Type B pancreatic cell (in vitro differentiated cells): ENCODE data around the gene DNAI1. TPM values are rescaled to one million over a fixed set of nuclear protein-coding genes. Genes with fewer than 3 reads are reported as not detected.

Source experiments
- DNase-seq: peaks from one replicate; pipeline ENCODE4 v3.0.0; 2021; ENCODE audit warnings: mixed read lengths; ENCODE audit not compliant: unreplicated experiment; ENCODE audit errors: extremely low spot score
- H3K27ac Mint-ChIP-seq: 2 replicates; pipeline ENCODE4 v1.8.0; 2021; ENCODE audit warnings: mild to moderate bottlenecking, mixed read lengths
- H3K27me3 Mint-ChIP-seq: 2 replicates; pipeline ENCODE4 v1.8.0; 2021; ENCODE audit warnings: mixed read lengths
- H3K36me3 Mint-ChIP-seq: 2 replicates; pipeline ENCODE4 v1.8.0; 2021; ENCODE audit warnings: mixed read lengths
- H3K4me1 Mint-ChIP-seq: one replicate; pipeline ENCODE4 v1.8.0; 2021; ENCODE audit warnings: mixed read lengths; ENCODE audit not compliant: unreplicated experiment
- H3K4me3 Mint-ChIP-seq: 2 replicates; pipeline ENCODE4 v1.8.0; 2021; ENCODE audit warnings: mild to moderate bottlenecking, mixed read lengths
- H3K9me3 Mint-ChIP-seq: 2 replicates; pipeline ENCODE4 v1.8.0; 2021; ENCODE audit warnings: mixed read lengths
- CTCF ChIP-seq: fragments of 200-600 bp; sonication (generic); conservative IDR thresholded peaks from 2 replicates; pipeline ENCODE4 v1.5.0; 2021; ENCODE audit warnings: antibody characterized with exemption, mild to moderate bottlenecking
- total RNA-seq: library from RNA; stranded (reverse); gene quantifications from 2 replicates; pipeline ENCODE4 v1.2.1, GENCODE V29; 2021; ENCODE audit warnings: low replicate concordance

The DNAI1 gene
- total RNA-seq, 1 donor from 2014 or later: 4.4 TPM

- peaks cover 47% of the 10 kb centered on the region for H3K4me1 Mint-ChIP-seq
Observed at GRCh38 chr9:34564617-34565016, 106.0 kb downstream of the DNAI1 start.

GRCh38 chr9:34565856-34566255 lies 107.3 kb downstream of the DNAI1 start:
- no peak for DNase-seq
- Mint-ChIP-seq H3K4me3 (no peak overlapping the region), H3K27ac (no peak overlapping the region), H3K4me1 (peaks cover 50% of the 10 kb centered on the region), H3K36me3 (peaks cover 19% of the 10 kb centered on the region), H3K27me3 (peaks cover 45% of the 10 kb centered on the region), H3K9me3 (peaks cover 5% of the 10 kb centered on the region)
- no peak for TF ChIP-seq CTCF

More at GRCh38 chr9:34564617-34565016, 106.0 kb downstream of the DNAI1 start:
- Mint-ChIP-seq H3K36me3 (peaks cover 19% of the 10 kb centered on the region), H3K9me3 (peaks cover 5% of the 10 kb centered on the region), H3K4me3 (no peak overlapping the region), H3K27me3 (peaks cover 44% of the 10 kb centered on the region), H3K27ac (no peak overlapping the region)
- TF ChIP-seq CTCF: no peak
- no peak for DNase-seq

- H3K36me3 Mint-ChIP-seq: peaks cover 19% of the 10 kb centered on the region
- H3K27ac Mint-ChIP-seq: no peak overlapping the region
- H3K27me3 Mint-ChIP-seq: peaks cover 42% of the 10 kb centered on the region
- no peak for TF ChIP-seq CTCF
- H3K4me3 Mint-ChIP-seq: no peak overlapping the region
- no peak for DNase-seq
- H3K9me3 Mint-ChIP-seq: peaks cover 5% of the 10 kb centered on the region
- H3K4me1 Mint-ChIP-seq: peaks cover 49% of the 10 kb centered on the region
Observed at GRCh38 chr9:34566322-34566721, 107.7 kb downstream of the DNAI1 start.

- Mint-ChIP-seq H3K9me3 (peaks cover 5% of the 10 kb centered on the region), H3K4me3 (no peak overlapping the region), H3K27ac (no peak overlapping the region), H3K36me3 (peaks cover 19% of the 10 kb centered on the region), H3K27me3 (peaks cover 41% of the 10 kb centered on the region), H3K4me1 (peaks cover 43% of the 10 kb centered on the region)
- DNase-seq: no peak
- TF ChIP-seq CTCF: no peak
Observed at GRCh38 chr9:34566972-34567371, 108.4 kb downstream of the DNAI1 start.

- DNase-seq: no peak
- H3K36me3 Mint-ChIP-seq: peaks cover 13% of the 10 kb centered on the region
- H3K27ac Mint-ChIP-seq: no peak overlapping the region
- H3K4me3 Mint-ChIP-seq: no peak overlapping the region
- no peaks in the 10 kb centered on the region for H3K9me3 Mint-ChIP-seq
- TF ChIP-seq CTCF: no peak
- H3K27me3 Mint-ChIP-seq: peaks cover 41% of the 10 kb centered on the region
- H3K4me1 Mint-ChIP-seq: peaks cover 49% of the 10 kb centered on the region
Observed at GRCh38 chr9:34568133-34568532, 109.5 kb downstream of the DNAI1 start.

- Mint-ChIP-seq H3K36me3 (peaks cover 7% of the 10 kb centered on the region), H3K9me3 (no peaks in the 10 kb centered on the region), H3K27me3 (peaks cover 37% of the 10 kb centered on the region), H3K4me3 (no peak overlapping the region), H3K4me1 (peaks cover 50% of the 10 kb centered on the region), H3K27ac (no peak overlapping the region)
- TF ChIP-seq CTCF: no peak
- DNase-seq: no peak
Observed at GRCh38 chr9:34568774-34569173, 110.2 kb downstream of the DNAI1 start.
